Nucleus accumbens (tissue), 56 donors: Measurements from ENCODE around the gene SMC3.
A peak's percentile ranks its signal among the peaks of the same experiment; 100 is the strongest.

ENCODE experiments used
- DNase-seq, 56 donors: peaks; one replicate each; lab custom pipeline; 2025; lab: John Stamatoyannopoulos, UW

Gene SMC3

DNA sequence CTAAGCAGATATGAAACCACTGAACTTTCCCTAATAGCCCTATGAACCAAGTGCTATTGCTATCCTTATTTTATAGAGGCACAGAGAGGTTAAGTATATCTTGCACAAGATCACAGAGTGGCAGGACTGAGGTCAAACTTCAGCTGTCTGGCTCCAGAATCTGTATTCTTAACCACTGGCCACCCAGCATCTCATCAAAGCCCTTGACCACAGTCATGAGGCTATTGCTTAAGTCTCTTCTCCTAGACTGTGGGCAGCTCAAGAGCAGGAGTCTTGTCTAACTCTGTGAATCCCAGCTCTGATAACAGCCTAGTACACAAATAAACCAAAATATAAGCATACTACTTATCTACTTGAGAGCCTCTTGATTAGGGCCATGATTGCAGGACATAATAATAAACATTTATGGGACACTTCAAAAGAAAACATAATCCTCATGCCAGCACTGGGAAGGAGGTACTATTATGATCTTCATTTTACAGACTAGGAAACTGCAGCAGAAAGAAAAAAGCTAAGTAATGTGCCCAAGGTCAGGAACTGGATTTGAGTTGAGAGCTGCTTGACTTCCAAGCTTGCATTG, 22.4 kb upstream of the SMC3 start:
- no peak for DNase-seq

DNA sequence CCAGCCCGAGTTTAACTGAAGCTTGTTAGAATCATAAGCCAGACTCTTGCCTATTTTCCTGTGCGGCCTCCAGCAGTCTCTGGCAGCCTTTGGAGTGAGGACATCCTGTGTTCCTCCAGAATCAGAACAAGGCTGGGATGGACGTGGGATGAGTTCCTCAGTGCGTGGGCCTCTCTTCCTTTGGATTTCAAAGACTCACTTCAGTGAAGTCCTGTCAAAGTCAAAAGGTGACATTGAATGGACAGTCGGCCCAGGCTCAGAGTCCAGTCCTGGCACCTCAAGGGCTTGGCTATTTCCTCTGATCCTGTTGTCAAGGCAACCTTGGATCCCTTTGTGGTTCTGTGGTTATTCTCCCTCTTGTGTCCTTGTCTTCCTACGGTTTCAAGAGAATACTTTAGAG, 21.4 kb upstream of the SMC3 start:
- DNase-seq = no peak

DNA sequence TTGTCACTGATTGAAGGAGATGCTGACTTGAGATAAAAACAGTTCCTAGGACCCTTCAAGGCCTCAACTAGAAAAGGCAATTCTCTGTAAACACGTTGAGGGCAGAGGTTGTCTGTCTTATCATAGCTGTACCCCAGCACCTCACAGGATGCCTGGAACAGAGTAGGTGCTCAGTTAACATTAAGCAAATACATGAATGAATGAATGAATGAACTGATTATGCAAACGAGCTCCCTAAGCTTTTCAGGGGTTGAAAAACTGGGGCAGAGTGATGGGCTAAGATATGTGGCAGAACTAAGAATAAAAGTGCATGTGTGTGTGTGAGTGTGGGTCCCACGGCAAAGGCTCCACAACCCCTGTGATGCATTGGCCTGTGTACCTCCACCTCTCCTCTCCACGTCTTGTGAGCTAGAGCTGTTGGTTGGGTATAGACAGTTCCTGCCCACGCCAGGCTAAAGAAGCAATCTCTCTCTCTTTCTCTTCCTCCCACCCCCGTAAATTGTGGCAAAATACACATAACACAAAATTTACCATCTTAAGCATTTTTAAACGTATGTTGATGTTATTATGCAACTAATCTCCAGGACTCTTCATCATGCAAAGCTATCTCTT, 20.9 kb upstream of the SMC3 start:
- DNase-seq = no peak

DNA sequence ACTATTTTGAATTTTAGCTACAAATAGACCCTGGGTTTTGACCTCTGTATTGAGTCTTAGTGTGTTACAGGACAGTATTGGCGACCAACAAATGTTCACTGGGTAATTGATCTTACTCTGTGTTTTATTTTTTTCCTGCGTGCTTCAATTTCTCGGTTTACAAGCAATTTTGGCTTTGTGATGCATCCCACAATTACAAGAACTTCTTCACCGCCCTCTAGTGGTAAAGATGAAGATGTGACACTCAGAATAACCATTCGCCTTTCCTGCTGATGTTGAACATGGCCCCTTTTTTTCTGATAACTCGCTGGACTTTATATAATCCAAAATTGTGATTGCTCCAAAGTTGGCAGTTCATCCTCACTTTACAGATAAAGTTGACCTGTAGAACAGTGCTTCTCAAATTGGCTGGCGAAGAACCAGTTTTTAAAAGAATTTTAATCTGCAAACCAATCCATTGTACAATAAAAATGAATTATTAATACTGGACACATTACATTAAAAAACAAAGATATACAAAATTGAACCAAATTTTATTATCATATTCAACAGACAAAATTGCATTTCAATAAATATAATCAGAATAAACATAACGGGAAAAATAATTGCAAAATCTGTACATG, 20.2 kb upstream of the SMC3 start:
- DNase-seq = no peak

DNA sequence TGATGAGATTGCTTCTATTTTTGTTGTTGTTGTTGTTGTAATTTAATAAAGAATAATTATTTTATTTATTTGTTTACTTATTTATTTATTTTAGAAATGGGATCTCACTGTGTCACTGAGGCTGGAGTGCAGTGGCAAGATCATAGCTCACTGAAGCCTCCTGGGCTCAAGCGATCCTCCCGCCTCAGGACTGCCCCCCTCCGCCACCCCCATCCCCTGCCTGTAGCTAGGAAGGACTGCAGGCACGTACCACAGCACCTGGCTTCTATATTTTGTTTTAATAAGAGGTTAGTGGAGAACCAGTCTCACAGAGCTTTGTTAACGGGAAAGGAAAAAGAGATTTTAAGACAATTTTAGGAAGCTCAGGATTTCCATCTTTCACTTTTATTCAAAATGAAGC, 19.5 kb upstream of the SMC3 start:
- no peak for DNase-seq

DNA sequence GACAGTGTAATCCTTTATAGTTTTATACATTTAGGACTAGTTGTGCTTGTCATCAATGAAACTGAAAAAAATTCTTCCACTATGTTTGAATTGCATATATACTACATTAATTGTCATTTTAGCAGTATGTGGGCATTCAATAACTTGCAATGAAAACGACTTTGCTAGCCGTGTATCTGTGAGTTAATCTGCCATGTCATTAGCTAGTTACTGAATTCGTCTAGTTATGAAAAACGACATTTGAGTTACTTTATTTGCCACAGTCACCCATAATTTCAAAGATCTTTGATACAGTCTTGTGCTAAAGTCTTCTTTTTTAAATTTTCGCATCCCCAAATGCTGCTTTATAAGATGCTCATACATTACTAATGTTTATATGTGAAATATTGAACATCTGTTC, 18.3 kb upstream of the SMC3 start:
- DNase-seq = no peak

DNA sequence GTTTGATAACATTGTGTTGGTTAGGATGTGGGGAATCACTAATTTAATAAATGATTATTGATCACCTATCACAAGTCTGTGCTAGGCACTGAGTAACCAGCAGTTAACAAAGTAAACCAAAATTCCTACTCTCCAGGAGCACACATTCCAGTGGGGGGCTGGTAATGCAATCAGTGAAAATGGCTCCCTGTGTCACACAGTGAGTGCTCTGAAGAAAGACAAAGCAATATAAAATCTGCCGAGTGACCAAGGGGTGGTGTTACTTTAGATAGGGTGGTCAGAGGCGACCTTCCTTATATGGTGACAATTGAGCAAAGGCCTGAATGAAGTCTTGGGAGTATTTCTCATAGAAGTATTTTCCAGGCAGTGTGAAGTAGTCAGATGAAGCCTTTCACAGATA, 13.6 kb upstream of the SMC3 start:
- DNase-seq = no peak

DNA sequence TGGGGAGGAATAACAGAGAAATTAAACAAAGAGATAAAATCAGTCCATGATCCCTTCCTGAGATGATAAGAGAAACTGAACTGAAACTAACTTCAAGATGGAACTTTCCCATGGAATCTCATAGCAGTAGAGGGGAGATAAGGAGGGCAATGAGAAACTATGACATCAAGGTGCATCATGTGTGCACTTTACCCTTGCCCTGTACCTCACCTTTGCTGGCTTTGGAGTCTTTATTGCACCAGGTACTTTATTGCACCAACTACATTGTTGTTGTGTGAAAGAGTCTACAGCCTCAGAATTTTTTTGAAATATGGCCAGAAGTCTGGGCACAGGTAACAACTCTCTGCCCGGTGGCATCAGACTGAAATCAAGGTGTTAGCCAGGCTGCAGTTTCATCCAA, 11.2 kb upstream of the SMC3 start:
- DNase-seq = no peak

DNA sequence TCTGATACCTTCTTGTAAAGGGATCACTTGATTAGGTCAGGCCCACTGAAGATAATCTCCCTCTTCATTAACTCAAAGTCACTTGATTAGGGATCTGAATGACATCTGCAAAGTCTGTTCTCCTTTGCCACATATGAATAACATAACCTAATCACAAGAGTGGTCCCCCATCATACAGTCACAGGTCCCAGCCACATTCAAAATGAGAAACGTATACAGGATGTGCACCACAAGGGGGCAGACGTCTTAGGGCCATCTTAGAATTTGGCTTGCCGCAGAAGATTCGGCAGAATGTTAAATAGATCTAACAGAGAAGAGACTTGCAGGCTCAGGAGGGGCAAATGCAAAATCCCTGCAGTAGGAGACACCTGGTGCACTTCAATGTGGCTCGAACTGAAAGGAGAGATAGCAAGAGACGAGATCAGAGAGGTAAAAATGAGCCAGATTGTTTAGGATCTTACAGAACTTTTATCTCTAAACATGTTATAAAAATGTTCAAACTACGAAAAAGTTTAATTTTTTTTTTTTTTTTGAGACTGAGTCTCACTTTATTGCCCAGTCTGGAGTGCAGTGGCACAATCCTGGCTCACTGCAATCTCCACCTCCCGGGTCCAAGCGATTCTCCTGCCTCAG, 10.4 kb upstream of the SMC3 start:
- peak in 4 of 56 donors; percentile 6 to 30 (median 20) for DNase-seq

DNA sequence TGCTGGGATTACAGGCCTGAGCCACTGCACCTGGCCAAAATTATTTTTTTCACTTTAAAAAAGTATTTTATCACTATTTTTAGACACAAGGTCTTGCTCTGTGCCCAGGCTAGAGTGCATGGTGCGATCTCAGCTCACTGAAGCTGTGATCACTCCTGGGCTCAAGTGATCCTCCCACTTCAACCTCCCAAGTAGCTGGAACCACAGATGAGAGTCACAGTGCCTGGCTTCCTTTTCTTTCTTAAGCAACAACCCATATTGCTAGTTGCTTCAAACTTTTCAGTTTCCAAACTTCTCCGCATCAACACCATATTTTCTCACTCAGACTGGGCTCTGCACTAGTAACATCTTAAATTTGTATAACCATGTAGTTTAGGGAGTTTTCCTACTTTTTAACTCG, 9.5 kb upstream of the SMC3 start:
- no peak for DNase-seq

DNA sequence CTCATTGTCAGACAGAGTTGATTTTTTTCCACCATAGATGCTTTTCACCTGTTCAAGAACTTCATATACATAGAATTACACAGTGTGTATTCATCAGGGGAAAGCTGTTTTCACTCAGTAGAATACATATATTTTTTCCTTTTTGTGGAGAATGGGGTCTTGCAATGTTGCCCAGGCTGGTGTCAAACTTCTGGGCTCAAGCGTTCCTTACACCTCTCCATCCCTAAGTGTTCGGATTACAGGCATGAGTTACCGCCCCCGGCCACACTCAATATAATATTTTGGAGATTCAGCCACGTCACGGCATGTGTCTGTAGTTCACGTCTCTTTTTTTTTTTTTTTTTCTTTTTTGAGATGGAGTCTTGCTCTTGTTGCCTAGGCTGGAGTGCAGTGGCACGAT, 7.5 kb upstream of the SMC3 start:
- no peak for DNase-seq

DNA sequence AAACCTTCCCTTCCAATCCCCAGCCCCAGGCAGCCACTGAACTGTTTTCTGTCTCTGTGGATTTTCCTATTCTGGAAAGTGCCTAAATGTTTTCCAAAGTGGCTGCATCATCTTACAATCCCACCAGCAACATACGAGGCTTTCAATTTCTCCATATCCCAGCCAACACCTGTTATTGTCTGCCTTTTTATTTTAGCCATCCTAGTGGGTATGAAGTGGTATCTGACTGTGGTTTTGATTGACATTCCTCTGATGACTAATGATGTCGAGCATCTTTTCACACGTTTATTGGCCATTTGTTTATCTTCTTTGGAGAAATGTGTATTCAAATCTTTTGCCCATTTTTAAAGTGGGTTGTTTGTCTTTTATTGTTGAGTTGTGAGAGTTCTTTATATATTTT, 6.2 kb upstream of the SMC3 start:
- DNase-seq = no peak

DNA sequence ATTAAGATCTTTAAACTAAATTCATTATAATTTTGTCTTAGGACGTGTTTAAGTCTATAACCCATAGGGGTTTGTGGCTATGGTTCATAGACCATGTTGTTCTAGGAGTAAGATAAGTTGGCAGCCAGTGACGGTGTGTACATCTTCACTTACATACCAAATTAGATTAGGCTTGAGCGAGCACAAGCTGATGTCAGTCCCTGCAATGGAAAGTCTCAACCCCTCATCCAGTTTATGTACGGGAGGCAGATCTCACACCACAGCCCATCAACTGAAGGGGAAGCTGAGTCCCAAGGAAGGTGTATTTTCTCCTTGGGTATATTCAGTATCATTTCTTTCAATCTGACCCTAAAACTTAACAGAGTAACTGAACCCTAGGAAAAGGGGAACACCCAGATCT, 5.1 kb upstream of the SMC3 start:
- DNase-seq = no peak

DNA sequence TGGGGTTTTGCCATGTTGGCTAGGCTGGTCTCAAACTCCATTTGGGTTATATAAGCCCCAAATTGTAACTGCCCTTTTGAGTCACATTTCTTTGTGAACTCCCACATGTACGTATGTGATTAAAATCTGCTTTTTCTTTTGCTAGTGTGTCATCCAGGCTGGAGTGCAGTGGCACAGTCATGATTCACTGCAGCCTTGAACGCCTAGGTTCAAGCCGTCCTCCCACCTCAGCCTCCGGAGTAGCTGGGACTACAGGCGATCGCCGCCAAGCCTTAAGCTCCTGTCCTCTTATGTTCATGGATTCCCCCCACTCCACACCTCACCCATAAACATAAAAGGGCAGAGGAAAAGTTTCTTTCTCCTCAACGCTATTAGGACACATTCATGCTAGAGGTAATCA, 4.4 kb upstream of the SMC3 start:
- peak in 1 of 56 donors; percentile 7 for DNase-seq

DNA sequence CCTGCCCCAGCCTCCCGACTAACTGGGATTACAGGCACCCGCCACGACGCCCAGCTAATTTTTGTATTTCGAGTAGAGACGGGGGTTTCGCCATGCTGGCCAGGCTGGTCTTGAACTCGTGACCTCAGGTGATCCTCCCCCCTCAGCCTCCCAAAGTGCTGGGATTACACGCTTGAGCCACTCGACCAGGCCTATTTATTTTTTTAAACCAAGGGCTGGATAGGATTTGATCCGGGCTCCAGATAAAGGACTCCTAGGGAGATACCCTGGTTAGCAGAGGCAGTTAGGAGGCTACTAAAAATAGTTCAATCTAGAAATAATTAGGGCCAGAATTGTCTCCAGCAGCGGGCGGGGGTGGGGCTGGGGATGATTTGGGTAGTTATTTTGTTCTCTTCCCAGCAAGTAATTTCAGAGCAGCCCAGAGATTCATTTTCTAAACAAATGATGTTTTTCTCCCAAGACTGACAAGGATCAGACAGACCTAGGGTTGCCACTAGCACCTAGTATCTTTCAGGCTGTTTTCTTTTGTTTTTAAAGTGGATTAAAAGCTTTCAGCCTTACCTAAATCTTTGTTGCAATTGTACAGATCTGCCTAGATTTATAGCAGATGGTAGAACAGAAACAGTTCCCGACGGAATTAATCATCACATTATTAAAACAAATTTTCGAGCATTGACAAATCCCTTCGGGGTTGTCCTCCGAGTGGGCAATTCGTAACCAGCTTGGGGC, 859 bp upstream of the SMC3 start:
- no peak for DNase-seq

DNA sequence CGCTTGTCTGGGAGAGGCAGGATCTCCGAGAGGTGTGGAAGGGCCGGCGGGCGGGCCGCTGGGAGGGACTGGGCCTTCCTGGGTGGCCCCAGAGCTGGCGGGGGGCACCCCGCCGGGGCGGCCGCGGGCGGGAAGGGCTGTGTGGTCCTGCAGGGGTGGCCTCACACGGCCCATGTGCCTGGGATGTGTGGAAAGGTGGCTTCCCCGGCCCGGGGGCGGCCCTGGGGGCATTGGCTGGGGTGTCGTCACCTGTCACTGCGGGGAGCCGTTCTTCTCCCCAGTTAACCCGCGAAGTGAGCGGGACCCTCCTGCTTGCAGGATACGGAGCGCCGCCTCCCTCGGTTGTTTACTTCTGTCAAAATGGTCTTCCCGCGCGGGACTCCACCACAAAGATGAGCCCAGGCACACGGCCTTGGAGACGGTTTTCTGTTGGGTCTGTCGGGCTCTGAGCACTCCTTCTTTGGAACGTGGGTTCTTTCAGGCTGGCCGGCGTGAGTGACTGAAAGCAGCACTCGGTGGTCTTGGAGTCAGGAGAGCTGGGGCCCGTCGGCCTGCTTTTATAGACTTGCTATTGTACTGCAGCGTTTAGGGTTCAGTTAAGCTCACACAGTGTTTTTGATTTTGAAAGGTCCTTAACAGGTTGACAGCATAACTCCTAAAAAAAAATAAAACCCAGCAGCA, 700 bp downstream of the SMC3 start:
- peak in 30 of 56 donors; percentile 18 to 70 (median 54) for DNase-seq

DNA sequence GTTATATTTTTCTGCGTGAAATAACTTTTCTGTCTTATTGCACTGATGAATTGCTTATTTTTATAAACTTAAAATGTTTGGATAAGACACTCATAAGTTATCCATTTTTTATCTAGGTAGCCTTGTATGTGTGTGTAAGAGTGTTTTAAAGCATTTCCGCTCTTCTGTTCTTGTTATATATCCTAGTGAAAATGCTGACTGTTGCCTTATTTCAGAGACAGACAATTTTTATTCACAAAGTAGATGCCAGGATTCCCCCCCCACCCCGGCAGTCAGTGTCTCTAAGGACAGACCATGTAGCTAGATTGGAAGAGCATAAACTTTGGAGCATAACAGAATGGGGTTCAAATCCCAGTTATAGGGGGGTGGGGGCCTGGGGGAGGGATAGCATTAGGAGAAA, 1.6 kb downstream of the SMC3 start:
- no peak for DNase-seq

DNA sequence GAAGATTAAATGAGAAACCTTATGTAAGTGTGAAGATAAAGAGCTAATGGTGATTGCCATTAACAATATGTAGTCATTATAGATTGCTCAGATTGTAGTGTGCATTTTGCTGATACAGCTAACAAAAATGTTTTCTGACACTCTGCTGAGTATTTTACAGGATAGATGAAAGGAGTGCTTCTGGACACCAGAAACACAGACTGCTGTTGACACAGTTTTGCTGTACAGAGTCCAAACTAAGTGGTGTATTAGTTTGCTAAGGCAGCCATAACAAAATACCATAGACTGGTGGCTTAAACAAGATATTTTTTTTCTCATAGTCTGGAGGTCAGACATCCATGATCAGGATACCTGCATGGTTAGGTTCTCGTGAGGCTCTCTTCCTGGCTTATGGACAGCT, 2.2 kb downstream of the SMC3 start:
- no peak for DNase-seq

DNA sequence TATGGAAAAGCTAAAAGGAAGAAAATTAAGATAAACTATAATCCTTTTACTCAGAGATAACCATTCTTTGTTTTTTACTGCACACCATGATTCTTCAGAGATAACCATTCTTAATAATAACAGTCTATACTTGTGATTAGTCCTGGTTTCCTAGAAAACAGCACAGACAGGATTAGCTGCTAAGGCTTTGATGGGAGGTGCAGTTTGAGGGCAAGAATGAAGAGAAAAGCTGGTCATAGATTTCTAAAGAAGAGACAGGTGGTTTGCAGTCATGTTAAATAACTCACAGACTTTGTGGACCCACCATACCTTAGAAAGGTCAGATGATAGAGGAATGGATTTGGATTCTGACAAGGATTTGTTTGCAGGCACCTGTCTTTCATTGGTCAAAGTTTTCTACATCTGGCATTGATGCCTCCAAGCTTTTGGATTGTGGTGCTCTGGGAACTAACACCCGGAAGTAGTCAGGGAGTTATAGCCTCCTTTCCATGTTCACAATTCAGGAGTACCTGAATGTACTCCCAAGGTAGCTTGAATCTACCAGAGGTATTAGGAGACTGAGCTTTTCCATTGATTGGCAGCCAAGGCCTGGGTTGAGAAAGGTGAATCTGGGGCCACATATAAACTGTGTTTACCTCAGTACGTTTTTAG, 3.7 kb downstream of the SMC3 start:
- no peak for DNase-seq

DNA sequence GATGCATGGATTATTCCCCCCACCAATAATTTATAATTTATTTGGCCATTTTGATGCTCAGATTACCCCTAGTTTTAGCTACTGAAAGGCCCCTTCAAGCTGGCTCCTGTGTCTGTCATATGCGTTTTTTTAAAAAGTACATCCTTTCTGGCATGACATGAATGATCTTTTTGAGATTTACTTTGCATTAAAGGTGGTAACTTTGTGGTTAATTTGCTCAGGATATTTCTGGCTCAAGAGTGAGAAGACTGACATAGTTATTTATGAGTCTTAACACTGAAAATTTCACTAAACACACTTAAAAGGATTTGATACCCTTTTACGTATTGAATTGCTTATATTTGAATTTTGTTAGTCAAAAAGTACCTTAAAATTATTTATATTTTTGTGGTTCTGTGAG, 5.4 kb downstream of the SMC3 start:
- no peak for DNase-seq
